ENCODE data around the gene MRLN.

Gene MRLN

GRCh38 chr10:59705931-59706330 lies 47.3 kb downstream of the MRLN start:
- no peak for DNase-seq (ENCODE audit: low read depth)

GRCh38 chr10:59704630-59705029 lies 48.6 kb downstream of the MRLN start:
- DNase-seq (ENCODE audit: low read depth): no peak

- DNase-seq (ENCODE audit: low read depth): no peak
Observed at GRCh38 chr10:59702347-59702746, 50.9 kb downstream of the MRLN start.

GRCh38 chr10:59700709-59701108 lies 52.5 kb downstream of the MRLN start:
- no peak for DNase-seq (ENCODE audit: low read depth)

GRCh38 chr10:59698326-59698725 lies 54.9 kb downstream of the MRLN start:
- DNase-seq (ENCODE audit: low read depth): no peak

- DNase-seq (ENCODE audit: low read depth): no peak
Observed at GRCh38 chr10:59695637-59696036, 57.6 kb downstream of the MRLN start.

- no peak for DNase-seq (ENCODE audit: low read depth)
Observed at GRCh38 chr10:59694936-59695335, 58.3 kb downstream of the MRLN start.

- no peak for DNase-seq (ENCODE audit: low read depth)
Observed at GRCh38 chr10:59692113-59692512, 61.1 kb downstream of the MRLN start.

GRCh38 chr10:59688921-59689351 lies 64.3 kb downstream of the MRLN start:
- no peak for DNase-seq (ENCODE audit: low read depth)

GRCh38 chr10:59687657-59688056 lies 65.6 kb downstream of the MRLN start:
- DNase-seq (ENCODE audit: low read depth): no peak
